HG02885 (cell line): Measurements from ENCODE around the gene PSENEN.
A peak's percentile ranks its signal among the peaks of the same experiment; 100 is the strongest.
"Not testable (repeated sequence)": the region's sequence is repeated elsewhere in the genome, so short reads cannot be mapped to it uniquely, and the experiment has no call there.

Experiments used
- ATAC-seq: cut with Tn5 transposase; IDR thresholded peaks from one replicate; pipeline ENCODE4 v1.9.1; 2021; ENCODE audit warnings: mild to moderate bottlenecking; ENCODE audit not compliant: unreplicated experiment, poor library complexity

The PSENEN gene

DNA sequence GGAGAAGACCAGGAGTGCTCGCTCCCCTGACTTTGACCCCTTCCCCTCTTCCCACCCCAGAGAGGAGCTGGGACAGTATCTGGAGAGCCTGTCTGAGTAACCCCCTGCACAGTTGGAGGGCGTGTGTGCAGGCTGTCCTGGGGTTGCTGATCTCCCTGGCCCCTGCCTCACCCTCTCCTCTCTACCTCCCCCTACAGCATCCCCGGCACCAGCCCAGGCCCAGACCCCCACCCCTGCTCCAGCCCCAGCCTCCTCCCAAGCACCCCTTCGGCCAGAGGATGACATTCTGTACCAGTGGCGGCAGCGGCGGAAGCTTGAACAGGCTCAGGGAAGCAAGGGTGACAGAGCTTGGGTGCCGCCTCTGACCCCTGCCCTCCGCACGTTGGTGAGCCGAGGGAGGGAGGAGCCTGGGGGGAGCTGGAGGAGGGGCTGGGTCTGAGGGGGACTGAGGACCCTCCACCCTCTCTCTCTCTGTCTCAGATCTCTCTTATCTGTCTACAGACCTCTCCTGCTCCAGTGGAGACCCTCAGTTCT is 21.2 kb downstream of the PSENEN start:
- ATAC-seq = no peak

DNA sequence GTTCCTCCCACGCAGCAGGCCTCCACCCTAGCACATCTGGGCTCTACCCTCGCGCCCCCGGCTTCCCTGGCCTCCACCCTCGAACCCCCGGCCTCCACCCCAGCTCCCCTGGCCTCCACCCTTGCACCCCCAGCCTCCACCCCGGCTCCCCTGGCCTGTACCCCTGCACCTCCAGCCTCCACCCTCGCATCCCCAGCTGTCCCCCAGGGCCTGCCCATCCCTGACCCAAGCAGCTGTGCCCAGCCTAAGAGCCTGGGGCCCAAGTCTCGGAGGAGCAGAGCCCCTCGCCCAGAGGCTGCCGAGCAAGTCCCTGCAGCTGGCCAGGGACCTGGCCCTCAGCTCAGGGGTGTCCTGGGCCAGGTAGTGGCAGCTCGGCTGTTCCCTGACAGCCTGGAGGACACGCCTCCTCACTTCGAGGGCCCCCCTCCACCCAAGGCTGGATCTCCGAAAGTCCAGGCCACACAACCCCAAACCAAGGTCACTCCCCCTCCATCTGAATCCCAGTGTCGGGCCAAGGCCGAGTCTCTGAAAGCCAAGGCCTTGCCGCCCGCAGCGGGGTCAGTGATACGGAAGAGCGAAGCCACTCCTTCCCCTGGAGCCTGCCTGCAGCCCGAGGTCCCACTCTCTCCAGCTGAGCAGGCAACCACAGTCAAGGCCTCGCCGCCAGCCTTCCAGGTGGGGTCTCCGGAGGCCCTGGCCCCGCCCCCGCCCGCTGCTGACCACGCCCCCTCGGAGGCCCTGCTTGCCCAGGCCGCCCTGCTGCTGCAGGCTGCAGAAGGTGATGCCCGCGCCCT is 22.0 kb downstream of the PSENEN start:
- no peak for ATAC-seq

DNA sequence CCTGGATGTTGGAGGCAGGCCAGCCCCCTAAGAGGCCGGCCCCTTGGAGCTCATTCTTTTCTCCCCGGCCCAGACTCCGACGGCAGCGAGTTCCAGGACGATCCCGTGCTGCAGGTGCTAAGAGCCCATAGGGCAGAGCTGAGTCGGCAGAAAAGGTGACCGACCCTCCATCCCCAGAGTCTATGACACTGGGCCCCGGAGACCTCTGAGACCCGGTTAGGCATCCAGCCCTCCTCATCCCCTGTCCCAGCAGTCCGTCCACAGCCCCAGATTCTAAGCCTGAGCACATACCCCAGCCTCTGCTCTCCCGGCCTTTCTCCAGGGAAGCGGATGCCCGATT is 22.6 kb downstream of the PSENEN start:
- ATAC-seq = no peak

DNA sequence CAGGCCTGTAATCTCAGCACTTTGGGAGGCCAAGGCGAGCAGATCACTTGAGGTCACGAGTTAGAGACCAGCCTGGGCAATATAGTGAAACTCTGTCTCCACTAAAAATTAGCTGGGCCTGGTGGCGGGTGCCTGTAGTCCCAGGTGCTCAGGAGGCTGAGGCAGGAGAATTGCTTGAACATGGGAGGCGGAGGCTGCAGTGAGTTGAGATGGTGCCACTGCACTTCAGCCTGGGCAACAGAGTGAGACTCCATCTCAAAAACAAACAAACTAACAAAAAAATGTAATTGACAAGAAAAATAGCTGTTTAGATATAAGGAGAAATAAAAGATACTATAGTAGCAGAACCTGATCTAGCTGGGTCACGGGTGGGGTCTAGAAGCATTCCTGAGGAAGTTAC is 26.9 kb downstream of the PSENEN start:
- not testable (repeated sequence) for ATAC-seq

DNA sequence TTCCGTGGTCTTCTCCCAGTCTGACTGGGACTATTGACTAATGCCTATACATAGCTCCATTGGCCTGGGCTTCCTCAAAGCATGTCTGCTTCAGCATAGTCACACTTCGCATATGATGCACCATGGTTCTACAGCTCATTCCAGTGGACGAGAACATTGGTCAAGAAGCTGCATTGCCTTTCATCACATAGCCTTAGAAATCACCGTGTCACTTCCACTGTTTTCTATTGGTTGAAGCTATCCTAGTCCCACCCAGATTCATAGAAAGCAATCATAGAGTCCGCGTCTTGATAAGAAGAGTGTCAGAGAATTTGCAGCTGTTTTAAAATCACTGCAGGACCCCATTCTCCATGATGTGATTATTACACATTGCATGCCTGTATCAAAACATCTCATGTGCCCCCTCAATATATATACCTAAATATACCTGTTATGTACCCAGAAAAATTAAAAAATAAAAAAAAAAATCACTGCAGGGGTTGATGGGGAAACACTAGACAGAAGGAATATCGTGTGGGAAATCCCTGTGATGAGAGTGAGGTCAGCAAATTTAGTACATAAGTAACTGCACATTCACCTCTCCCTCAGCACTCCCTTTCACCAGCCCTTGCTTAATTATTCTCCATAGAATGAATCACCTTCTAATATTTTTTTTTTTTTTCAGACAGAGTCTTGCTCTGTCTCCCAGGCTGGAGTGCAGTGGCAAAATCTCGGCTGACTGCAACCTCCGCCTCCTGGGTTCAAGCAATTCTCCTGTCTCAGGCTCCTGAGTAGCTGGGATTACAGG is 27.8 kb downstream of the PSENEN start:
- no peak for ATAC-seq

DNA sequence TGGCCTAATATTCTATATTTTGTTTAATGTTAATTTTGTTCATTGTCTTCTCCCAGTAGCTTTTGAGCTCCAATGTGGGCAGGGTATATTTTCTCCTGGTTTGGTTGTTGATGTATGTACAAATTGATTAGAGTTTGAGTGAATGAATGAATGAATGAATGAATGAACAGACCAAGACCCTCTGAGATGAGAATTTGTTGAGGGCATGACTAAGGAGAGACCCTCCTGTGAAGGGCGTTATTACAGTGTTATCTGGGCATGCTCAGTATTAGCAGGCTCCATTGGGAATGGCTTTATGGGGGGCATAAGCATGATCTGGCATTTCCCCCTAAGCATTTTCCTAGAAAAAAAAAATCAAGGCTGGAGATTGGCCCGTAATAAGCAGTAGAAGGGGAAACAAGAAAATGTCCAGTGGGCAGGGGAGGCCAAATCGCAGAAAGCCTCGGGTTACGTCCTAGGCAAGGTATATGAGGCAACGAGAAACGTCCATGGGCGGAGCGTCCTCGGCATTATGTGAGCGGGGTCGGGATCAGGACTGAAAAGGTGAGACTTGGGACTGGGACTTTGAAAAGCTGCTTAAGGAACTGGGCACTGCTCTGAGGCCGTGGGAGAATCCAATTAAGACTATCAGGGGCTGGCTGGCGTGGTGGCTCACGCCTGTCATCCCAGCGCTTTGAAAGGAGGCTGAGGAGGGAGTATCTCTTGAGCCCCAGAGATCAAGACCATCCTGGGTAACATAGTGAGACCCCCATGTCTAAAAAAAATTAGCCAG is 29.0 kb downstream of the PSENEN start:
- no peak for ATAC-seq

DNA sequence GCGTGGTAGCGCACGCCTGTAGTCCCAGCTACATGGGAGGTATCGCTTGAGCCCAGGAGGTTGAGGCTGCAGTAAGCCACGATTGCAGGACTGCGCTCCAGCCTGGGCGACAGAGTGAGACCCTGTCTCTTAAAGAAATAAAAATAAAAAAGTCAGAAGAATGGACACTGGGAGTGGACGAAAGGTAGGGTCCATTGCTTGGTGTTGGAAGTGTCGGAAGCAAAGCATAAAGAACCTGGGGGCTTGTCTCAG is 29.5 kb downstream of the PSENEN start:
- ATAC-seq = no peak

DNA sequence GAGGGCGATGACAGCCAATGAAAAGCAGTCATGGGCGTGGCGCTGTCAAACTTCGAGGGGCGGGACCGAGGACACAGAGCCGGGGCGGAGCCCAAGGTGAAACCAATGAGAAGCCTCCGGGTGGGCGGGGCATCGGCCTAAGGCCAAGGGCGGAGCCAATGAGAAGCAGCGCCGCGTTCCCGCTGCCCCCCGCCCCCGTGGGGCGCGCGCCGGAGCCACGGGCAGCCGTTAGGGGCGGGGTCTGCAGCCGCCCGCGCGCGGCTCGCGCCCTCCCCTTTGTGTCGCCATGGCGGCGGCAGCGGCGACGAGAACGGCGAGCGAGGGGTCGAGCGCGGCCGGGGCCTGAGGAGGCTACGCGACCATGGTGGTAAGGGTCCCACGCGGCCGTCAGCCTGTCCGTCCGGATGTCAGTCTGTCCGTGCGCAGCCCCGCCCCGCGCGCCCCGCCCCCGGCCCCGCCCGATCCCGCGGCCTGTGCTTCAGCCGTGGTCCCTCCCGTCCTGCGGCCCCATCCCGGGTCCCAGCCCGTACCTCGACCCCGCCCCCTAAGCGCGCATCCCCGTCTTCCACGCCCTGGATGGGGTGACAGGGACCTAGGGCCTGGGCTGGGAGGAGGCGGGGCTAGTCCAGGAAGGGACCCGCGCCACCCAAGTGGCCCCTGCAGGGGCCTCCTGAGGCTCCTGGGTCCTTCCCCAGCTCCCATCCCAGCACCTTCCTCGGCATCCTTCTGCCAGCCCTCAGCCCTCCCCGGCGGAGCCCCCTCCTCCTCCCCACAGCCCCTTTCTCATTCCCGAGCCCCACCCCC is 30.0 kb downstream of the PSENEN start, which contains the start of gene ARHGAP33:
Gene ARHGAP33 (plus strand): TSS at position 267 of the 804 bp plus-strand sequence. CDS start 95 bp downstream, at position 362.
- ATAC-seq = peak; percentile 94

DNA sequence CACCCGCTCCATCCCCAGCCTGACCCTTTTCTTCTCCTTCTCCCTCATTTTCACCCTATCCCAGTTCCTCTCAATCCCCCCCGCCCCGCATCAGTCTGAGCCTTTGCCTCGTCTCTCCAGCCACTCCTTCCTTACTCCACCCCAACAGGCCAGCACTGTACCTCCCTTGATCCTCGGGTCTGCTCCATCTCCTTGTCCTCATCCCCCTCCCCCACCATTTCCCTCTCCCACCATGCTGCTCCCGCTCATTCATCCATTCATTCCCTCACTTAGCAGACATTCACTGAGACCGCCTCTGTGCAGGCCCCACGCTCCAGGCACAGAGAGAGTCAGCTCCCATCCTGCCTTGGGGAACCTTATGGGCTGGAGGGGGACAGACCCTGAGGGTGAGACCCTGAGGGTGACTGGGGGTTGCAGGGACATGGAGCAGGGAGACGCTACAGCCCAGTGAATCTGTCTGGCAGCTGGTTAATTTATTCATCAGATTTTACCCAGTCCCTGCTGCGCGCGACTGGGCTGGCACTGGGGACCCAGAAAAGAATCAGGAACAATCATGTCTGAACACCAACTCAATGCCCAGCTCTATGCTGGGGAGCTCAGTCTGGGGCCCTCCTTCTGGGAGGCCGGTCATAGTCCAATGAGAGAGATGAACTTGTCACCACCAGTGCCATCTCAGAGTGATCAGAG is 30.8 kb downstream of the PSENEN start:
- ATAC-seq = no peak

DNA sequence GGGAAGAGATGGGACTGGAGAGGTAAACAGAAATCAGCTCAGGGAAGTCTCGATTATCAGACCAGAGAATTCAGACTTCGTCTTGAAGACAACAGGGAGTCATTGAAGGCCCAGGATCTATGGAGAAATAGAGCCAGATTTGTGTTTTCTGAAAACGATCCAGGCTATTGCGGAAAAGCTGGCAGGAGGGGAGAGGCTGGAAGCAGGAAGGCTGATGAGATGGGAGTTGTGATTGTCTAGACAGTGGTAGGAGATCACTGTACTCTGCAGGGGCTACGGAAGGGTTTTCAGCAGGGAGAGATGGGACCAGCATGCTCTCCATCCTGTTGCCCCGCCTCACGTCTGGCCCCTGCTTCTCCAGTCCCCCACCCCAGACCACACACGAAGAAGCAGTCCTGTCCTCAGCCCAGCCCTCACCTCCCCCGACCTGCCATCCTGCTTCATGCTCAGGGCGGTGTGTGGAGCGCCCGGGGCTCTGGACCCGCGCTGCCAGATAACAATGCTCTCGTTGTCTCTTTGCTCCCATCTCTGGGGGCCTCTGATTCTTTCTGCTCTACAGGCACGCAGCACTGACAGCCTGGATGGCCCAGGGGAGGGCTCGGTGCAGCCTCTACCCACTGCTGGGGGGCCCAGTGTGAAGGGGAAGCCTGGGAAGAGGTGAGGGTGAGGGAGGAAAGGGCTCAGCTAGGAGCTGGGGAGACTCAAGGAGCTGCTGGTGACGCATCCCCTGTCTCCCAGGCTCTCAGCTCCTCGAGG is 31.8 kb downstream of the PSENEN start:
- ATAC-seq = no peak

DNA sequence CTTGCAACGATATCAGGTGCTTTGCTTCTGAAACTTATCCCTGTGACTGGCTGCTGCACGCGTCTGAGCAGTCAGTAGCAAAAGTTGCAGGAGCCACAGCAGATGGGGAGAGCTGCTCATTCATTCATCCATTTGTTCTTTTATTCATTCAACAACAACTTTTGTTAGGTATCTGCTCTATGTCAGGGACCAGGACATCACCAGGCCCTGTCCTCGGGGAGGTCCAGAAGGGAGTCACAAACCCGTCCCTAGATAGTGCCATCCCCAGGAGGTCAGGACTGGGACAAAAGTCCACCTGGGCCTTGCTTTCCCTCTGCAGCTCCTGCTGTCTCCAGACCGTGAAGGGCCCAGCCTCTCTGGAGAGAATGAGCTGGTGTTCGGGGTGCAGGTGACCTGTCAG is 32.5 kb downstream of the PSENEN start:
- ATAC-seq = no peak

DNA sequence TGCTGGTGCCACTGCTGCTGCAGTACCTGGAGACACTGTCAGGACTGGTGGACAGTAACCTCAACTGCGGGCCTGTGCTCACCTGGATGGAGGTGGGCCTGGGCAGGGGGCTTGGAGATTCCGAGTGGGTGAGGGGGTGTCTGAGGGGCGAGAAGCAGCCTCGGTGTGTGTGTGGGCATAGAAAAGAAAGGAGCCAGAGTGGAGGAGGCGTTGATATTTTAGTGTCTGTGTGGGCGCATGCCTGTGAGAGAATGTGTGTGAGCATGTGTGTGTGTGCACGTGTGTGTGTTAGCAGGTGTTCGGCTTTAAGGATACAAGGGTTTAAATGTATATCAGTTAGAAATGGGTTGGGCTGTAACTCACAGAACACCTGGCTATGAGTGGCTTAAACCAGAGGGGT is 33.6 kb downstream of the PSENEN start:
- no peak for ATAC-seq

DNA sequence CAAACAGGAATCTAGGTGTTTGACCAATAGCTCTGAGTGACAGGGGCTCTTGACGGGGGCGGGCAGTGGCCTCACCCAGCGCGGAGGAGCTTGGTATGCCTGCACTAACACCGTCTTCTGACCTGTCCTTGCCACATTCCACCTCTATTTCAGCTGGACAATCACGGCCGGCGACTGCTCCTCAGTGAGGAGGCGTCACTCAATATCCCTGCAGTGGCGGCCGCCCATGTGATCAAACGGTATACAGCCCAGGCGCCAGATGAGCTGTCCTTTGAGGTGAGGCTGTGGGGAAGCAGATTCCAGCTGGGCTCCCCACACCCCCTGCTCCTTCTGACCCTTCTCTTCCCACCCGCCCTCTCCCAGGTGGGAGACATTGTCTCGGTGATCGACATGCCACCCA is 34.6 kb downstream of the PSENEN start:
- no peak for ATAC-seq

DNA sequence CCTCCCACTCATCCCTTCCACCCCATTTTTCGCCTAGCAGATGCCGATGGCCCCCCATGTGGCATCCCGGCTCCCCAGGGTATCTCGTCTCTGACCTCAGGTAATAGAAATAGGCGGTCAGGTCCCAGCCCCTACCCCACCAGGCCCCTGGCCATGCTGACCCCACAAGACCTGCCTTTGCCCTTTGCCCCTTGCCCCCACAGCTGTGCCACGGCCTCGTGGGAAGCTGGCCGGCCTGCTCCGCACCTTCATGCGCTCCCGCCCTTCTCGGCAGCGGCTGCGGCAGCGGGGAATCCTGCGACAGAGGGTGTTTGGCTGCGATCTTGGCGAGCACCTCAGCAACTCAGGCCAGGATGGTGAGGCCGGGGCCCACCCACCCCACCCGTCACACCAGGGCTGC is 35.3 kb downstream of the PSENEN start:
- ATAC-seq = no peak

DNA sequence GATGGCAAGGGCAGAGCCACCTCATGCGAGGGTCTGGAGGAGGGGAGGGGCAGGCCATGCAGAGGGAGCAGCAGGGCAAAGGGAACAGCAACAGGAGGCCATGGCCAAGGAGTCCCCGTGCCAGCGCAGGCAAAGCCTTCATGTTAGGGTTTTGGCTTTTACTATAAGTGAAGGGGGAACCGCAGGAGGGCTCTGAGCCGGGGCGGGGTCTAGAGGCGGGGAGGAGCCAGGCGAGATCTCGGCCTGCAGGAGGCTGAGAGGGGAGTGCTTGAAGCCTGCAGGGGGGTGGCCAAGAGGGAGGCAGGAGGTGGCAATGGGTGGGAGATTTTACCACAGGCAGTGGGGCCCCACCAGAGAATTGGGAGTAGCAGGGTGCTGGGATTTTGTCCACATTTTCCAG is 36.2 kb downstream of the PSENEN start:
- ATAC-seq = no peak

DNA sequence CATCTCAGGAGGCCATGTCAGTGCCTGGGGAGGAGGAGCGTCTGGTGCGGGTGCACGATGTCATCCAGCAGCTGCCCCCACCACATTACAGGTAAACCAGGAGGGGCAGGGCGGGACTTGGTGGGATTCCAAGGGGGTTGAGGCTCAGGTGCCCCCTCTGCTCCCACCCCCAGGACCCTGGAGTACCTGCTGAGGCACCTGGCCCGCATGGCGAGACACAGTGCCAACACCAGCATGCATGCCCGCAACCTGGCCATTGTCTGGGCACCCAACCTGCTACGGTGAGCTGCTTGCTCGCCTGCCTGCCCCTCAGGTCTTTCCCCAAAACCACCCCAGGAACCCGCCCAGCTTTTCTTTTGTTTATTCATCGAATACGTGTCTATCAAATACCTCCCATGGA is 37.1 kb downstream of the PSENEN start:
- ATAC-seq = no peak

DNA sequence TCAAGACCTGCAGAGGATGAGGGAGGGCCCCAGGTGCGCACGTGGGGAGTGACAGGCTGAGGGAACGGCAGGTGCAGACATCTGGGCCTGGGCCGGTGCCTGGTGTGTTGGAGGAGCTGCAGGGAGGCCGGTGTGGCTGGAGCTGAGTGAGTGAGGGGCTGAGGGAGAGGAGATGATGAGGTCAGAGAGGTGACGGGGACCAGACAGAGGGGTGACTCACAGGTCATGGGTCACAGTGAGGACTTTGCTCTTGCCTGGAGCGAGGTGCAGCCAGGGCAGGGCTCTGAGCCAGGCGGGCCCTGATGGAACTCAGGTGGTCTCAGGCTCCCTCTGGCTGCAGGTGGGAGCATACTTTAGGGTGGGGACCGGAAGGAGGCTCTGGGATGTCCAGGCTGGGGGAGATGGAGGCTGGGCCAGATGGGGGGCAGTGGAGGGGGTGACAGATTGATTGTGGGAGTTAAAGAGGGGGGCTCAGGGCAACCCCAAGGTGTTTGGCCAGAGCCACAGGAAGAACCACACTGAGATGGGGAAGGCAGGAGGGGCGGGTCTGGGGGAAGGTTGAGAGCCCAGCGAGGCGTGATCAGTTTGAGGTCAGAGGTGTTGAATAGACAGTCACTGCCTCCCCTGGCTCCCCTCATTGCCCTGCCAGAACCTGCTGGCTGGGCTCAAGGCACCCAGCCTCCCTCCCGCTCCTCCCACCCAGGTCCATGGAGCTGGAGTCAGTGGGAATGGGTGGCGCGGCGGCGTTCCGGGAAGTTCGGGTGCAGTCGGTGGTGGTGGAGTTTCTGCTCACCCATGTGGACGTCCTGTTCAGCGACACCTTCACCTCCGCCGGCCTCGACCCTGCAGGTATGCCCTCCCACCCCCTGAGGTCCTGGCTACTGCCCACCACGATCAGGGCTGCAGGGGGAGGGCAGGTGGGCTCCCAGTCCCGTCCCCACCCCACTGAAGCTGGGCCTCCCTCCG is 38.3 kb downstream of the PSENEN start:
- ATAC-seq = no peak
